Germinal center (tissue), 1 donor: Measurements from ENCODE around the gene MYO18B.

Experiments used
- DNase-seq: peaks from one replicate; pipeline ENCODE4 v3.0.0; 2012; ENCODE audit warnings: mixed read lengths, low spot score

MYO18B gene

DNA sequence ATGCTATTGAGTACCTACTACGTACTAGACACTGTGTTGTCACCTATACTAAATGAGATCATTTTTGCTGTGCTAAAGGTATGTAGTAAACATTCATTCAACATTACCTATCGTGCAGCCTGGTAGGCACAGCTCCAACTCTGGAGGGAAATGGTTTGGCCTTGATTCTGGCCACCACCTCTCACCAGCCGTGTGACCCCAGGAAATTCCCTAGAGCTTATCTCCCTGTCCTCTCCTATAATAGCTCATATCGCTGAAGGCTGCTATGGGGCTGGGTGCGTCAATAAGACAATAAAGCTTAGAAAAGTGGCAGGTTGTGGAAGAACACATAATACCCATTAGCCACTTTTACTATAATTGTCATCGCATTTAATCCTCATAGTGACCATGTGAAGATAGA, 107.5 kb downstream of the MYO18B start:
- DNase-seq: no peak

DNA sequence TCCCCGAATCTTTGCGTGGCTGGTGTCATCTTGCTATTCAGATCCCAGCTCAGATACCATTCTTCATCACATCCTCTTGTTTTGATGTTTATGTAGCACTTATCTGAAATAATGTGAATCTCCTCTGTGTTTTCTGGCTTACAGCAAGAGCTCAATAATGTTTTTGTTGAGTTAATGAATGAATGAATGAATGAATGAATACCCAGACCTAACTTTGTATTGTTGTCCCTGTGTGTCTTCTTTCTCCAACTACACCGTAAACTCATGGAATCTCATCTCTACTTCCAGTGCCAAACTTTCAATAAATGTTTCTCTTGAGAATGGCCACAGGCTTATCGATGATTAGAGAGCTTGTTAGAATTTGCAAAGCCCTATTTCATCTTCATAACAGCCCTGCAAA, 110.2 kb downstream of the MYO18B start:
- no peak for DNase-seq

DNA sequence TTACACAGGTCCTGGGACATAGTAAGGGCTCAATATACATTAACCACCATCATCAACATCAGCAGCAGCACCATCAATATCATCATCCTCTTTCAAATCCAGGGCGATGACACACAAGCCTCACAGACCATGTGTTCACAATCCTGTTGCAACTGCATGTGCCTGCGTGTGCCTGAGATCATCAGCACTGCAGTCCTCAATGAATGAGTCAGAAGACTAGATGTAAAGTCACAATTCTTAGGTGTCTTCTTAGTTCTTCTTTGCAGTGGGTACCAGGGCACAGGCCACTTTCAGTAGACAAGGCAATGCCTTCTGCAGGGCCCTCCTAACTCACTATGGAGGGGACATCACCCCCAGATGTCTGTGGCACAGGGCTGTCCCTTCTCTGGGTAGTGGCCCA, 111.1 kb downstream of the MYO18B start:
- no peak for DNase-seq

DNA sequence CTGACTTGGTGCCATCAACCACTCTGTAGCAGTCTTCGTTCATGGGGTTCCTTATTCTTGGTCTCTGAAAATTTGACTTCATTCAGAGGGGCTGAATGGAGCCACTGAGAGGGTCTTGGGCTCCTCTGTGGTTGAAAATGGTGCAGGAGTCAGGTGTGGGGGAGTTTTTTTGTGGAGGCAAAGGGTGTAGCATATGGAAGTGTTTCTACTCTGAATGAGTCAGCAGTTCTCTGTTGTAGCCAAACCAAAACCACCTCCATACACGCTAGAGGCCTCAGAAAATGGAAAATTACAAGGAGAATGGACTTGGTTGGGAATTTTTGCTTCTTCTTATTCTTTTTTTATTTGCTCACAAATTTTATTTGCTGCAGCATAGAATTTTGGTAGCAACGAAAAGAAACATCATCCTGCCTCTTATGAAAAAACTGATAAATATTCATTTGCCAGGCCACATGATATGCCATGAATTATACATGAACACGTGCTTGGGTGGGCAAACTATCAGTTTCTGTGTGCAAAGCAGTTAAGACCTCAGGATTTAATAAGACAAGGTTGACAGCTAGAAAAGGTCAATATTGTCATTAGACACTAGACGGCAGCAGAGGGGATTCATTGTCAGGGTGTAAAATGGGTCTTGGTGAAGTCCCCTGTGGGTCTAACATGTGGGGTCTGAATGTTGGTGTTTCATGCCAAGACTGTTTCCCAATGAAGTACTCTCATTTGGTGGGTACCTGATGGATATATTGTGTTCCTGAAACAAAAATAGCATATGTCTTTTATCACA, 111.7 kb downstream of the MYO18B start:
- DNase-seq: peak; percentile 13

DNA sequence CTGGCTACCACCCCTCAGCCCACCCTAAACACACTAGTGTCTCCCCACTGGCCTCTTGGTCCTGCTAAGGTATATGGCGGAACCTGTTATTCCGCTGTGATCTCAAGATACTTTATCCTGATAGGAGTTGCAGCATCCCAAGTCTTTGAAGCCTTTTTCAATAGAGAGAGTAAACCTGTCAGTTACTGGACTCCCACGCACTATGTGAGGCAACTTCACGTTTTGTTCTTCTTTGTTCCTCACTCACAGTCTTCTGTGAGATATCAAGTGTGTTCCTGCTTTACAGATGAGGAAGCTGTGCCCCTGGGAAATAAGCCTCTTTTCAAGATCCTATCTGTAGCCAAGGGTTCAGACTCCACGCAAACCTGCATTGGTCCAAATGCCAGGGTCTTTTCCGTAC, 127.8 kb downstream of the MYO18B start:
- DNase-seq: no peak

DNA sequence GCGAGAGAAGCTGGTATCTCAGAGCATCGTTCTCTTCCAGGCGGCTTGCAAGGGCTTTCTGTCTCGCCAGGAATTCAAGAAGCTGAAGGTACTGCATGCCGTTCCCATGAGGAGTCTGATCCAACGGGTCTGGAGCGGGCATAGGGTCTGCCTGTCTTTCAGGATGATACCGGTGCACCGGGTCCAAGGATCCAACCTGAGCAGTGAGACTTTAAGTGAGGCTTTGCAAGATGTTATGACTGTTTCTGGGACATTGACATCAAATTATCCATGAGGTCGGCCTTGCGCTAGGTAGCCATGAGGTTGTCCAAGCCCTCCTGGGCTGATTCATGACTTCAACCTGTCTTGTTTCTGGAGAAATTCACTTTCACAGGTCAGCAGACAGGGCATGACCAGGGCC, 132.3 kb downstream of the MYO18B start:
- no peak for DNase-seq

DNA sequence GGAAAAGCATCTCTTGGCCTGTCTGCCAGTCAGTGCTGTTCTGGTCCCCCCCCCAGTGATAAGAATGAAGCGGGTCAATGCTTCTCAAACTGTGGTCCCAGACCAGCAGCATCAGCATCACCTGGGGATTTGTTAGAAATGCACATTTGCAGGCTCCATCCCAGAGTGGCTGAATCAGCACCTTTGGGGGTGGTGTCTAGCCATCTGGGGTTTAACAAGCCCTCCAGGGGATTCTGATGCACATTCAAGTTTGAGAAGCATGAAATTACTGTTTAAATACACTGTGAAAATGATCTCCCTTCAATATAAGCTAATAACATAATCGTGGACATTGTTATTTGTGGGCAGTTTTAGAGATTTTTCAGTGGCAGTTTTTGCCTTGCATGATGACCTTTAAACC, 133.5 kb downstream of the MYO18B start:
- no peak for DNase-seq

DNA sequence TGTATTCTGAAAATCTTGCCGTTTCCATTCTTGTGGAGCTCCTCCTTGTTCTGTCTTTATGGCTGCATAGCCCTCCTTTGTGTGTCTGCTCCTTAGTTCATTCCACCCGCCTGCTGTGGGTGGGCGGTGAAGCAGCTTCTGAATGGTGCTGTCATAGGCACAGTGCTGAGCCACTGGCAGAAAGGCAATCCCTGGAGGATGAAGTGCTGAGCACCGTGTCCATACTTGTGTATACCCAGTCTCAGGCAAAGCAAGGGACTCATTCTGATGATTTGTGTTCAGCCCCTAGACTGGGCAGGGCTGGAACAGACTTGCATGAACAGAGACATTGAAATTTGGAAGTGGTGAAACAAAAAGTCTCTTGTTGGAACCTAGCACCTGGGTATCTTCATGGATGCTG, 134.9 kb downstream of the MYO18B start:
- no peak for DNase-seq

DNA sequence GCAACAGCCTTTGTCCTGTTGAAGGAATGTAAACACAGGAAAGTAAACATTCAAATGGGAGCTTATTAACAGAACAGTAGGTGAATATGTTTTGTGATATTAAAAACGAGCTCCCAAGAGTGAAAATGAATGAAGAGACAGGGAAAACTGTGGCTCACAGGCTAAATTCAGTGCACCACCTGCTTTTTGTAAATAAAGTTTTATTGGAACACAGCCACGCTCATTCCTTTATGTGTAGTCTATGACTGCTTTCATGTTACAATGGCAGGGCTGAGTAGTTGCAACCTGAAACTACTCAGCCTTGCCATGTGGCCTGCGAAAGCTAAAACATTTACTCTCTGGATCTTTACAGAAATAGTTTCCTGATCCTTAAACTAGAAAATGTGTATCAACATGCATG, 136.9 kb downstream of the MYO18B start:
- DNase-seq: no peak

DNA sequence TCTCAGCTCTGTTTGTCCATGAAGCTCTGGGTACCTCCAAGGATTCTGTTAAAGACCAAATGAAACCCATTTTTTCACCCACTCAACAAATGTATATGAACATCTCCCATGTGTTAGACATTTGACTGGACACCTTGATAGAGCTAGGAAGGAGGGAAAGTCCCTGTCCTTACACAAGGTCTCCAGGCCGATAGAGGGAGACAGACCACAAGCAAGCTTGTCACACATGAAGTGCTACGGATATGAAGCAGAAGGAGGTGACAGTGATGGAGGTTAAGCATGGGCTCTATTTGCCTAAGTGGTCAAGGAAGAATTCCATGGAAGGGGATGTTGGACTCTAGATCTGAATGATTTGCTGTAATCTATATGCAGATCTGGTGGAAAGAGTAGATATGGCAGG, 138.5 kb downstream of the MYO18B start:
- no peak for DNase-seq

DNA sequence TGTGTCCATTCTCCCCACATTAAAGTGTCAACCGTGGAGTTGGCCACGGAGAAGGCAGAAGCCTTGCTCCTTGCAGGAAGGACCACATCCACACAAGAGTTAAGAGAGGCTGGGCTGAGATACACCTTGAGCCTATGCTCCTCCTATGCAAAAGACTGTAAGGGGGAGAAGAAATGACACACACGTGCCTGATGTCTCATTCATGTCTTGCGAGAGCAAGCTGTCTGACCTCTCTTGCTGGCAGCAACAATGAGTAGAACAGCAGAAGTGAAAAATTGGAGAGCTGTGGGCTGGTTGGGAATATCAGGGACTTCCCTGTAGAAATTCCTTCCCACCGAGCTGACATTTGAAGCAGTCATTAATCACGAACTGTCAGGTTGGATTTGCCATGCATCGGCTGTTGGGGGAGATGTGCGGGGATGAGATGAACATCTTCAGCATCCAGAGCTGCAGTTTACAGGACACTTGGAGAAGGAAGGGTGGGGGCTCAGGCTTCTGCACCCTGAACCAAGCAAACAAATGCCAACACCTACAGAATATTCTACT, 139.3 kb downstream of the MYO18B start:
- DNase-seq: no peak

DNA sequence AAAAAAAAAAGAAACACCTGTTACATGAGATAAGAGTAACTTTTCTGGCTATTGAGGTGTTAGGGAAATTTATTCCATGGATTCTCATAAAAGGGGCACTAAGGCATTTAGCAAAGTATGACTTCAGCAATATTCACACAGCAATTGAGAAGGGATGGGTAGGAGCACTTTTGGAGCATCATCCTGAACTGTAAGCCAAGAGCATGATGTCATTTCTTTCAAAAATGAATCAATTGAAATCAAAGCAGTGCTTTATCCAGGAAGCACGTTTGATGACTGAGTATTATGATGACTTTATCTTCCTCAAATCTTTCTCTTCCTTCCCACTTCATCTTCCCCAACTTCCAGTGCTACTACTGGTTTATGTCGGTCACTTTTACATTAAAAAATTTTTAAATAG, 140.4 kb downstream of the MYO18B start:
- no peak for DNase-seq

DNA sequence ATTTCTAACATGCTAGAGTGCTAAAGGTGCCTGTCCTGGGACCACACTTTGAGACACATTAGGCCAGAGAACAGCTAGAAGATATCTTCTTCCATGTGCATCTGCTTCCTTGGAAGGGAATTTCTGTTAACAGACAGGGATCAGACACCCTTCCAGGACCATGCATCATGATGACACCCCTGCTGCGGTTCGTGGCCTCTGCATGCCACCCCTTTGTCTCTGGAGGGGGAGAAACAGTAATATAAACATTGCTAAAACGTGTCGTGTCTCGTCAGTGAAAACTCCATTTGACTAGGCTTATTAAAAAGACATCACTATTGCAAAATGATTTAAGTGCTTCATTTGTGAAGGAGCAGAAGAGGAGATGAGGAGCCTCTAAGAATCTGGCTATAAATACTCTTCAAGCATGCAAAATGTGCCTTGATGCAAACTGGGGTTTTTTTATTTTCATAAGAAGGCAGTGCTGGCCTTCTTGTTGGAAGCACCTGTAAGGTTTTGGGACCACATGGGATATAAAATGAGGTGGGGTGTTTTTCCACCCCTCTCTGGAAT, 141.6 kb downstream of the MYO18B start:
- DNase-seq: no peak

DNA sequence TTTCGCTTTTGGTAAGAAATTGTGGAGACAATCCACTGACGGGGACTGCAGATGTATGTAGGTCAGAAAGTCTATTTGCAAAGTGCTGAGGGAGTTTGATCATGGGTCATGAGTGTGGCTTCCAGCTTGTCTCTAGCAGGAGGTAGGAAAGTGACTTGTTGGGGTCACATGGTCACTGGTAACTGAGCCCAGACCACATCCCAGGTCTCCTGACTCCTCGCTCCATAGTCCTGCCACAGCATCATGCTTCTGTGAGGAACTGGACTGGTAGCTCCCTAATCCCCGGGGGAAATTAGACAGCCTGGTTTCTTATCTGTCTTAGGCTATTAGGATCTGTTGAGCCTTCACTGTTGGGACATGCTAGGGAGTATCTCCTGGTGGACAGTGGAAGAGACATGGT, 142.1 kb downstream of the MYO18B start:
- DNase-seq: no peak

DNA sequence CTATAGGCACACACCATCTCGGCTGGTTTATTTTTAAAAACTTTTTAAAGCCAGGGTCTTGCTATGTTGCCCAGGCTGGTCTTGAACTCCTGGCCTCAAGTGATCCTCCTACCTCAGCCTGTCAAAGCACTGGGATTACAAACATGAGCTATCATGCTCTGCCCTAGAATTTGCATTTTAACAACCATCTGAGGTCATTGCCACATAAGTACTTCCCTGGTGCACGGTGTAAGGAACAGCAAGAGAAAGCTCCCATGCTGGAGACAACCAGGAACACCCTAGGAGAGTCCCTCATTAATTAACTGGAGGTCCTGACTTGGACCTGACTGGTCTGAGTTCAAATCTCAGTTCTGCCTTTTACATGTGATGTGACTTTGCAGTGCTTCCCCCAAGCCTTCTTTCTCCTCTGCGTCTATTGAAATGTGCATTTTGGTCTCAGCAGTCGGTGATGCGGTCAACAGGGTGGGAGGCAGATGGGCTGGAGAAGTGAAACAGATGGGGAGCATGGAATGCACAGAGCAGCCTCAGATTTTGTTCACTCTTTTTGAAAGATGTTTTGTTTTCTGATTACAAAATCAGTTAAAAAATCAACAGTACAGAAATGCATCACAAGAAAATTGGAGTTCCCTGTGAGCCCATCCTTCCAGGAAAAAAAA, 146.5 kb downstream of the MYO18B start:
- no peak for DNase-seq

DNA sequence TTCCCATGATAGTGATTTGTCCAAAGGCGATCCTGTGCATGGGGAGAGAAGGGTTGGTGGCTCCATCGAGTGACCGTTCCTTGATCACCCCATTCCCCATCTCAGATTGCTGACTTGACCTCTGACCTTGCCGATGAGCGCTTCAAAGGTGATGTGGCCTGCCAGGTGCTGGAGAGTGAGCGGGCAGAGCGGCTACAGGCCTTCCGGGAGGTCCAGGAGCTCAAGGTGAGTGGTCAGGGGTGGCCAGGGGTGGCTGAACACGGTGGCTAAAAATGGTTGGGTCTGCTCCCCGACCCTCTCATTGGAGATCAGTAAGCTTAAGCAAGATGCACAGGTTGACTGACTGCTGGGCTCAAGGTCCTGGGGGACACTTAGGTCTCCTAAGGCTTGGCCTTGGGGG, 148.7 kb downstream of the MYO18B start:
- no peak for DNase-seq

DNA sequence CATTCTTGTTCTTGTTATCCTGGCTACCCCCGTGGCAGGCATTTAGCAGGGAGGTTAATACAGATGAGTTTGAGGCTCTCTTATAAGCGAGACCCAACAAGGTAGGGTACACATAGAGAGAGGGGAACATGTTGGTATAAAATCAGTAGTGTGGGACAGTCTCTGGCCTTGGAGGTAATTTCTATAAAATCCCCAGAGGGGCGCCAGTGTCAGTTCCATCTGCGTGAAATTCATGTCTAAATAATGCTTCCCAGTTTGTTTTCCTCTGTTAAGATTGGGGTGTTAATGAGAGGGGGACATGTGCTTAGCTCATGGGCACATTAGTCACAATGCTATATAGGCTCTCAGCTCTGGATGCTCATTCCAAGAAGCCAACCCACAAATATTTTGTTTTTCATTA, 150.7 kb downstream of the MYO18B start:
- no peak for DNase-seq

DNA sequence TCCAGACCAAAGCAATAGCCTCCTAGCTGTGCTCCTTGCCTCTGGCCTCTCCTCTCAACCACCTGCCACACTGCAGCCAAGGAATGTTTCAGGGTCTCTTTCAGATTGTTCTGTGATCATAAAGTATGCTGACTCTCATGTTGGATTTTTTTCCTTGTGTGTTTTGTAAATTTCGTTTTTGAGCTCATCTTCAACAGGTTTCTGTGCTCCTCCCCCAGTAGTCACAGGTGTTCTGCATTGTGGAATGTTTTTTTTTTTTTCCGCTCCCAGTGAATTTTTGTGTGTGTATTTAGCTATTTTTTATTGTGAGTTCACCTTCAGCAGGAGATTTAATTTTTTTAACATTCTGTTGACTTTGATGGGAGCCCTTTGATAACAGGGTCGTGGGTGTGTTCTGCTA, 153.7 kb downstream of the MYO18B start:
- no peak for DNase-seq

DNA sequence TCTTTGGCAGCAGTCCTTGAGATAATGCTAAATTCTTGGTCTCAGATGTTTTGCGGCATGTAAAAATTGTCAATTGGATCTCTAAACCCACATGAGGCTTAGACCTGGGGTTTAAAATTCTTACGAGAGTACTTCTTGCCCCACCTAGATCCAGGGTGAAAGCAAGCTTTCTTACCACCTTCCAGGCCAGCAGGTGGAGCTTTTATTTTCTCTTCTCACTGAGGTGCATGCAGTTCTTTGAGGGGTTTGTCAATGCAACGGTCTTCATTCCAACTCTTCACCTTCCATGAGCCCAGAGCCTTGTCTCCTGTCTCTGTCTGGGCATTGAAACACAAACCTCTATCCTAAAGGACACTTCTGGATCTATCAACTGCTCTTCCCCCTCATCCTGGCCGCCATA, 154.1 kb downstream of the MYO18B start:
- no peak for DNase-seq

DNA sequence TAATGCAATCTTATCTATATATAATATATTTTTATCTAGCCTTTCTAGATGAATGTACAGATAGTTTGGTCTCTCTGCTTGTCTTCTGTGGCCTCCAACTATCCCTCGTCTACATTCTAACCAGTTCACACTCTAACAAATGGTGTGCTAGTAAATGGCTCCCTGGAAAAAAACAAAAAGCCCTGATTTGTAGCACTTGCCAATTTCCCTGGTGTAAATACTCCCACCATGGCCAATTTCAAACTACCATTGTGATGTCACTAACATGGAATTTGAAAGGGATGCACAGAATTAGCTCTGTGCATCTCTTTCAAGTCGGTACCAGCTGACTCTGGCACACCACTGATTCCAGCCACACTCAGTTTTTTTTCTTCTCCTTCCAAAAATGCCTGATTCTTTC, 154.6 kb downstream of the MYO18B start:
- no peak for DNase-seq

DNA sequence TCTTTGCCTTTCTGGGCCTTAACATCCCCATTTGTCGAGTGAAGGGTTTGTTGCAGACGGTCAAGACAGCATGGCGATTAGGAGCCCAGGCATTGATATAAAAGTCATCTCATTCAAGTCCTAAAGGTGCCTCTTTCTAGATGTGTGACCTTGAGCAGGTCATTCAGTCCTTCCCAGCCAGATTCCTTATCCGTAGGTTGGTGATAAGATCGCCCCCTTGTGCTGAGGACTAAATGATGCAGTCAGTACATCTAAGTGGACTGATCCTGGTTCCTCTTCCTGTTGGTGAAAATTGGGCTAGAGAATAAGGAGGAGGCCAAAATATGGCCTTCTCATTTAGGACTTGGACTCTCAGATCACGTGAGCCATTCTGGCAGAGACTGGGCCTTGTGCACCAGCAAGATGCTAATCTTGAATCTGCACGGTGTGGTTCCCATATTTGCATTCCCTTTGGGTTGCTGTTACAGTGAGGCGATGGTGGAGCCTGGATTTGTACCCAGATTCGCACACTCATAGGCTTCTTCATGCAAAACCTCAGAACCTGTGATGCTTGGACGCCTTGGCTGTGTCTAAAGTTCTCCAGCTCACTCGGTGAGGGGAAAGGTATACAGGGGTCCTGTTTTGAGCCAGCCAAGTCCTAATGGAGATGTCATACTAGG, 156.8 kb downstream of the MYO18B start:
- peak; percentile 23 for DNase-seq

DNA sequence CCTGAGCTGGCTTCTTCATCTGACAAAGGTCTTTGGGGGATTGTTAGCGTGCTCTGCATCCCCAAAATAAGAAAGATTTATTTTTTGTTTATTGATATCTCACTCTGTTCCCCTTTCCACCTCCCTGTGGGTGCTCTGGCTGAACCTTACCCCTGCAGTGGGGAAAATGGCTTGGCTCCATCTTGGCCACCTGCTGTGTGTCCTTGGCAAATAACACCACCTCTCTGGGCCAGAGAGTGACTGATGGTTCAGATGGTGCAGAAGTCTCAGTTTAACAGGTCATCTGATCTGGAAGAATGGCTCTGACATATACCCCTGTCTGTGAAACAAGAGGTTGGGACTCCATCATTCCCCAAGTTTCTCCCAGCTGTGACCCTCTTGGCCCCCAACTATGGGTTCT, 157.6 kb downstream of the MYO18B start:
- DNase-seq: no peak

DNA sequence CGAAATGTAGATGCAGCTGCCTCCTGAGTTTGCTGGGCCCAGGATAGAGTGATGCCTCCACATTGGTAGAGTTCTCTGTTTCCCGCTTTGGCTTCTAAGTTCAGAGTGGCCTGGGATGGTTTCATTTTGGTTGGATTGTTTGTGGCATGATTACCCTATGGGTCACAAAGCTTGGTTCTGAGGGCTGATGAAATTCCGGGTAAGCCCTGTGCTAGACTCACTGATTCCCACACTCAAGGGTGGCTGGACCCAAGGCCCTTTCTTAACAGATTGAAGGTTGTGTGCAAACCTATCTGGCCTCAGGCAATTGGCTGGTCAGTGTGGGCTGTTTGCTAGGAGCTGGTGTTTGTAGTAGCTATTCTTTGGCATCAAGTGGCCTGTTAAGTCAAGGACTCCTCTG, 158.4 kb downstream of the MYO18B start:
- no peak for DNase-seq
